Measurements from ENCODE around the gene AATK.

Gene AATK

DNA sequence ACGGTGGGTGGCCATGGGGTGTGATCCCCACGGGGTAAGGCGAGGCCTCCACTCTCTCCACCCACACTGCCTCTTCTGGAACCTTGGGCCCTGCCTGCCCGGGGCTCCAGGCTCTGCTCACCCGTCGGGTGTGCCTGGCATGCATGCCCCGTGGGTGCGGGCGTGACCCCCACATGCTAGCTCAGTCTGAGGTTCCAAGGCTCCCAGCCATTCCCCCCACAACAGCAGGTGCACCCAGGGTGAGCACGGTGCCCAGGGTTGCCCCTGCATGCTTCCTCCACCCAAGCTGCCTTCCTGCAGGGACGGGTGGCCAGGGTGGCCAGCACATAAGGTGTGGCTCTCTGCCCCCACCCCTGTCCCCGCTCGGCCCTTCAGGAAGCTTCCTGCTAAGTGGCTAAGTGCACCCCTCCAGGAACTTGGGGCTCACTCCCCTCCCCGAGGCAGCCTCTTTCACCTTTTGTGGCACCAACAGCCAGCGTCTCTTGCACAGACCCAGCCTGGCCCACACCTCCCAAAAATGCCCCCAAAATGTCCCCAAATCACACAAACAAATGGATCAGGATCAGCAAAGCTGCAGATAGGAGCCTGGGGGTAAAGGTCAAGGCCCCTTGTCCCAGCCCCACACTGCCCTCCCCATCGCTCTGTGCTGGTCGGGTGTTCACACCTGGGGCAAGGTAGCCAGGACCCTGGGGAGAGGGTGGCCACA is 22.2 kb downstream of the AATK start:
- DNase-seq (ENCODE audit: low read depth in 2 of 2): no peak

GRCh38 chr17:81143200-81143527 is 22.9 kb downstream of the AATK start:
- no peak for DNase-seq (ENCODE audit: low read depth in 2 of 2)

GRCh38 chr17:81142301-81143199 is 23.5 kb downstream of the AATK start:
- peak; percentile 43 to 50 for DNase-seq (ENCODE audit: low read depth in 2 of 2)

DNA sequence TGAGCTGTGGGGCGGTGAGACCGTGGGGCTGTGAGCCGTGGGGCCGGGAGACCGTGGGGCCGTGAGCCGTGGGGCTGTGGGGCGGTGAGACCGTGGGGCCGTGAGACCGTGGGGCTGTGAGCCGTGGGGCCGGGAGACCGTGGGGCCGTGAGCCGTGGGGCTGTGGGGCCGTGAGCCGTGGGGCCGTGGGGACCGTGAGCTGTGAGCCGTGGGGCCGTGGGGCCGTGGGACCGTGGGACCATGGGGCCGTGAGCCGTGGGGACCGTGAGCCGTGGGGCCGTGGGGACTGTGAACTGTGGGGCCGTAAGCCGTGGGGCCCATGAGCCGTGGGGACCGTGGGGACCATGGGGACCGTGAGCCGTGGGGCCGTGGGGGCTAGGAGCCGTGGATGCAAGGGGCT is 25.3 kb downstream of the AATK start:
- DNase-seq (ENCODE audit: low read depth in 2 of 2): no peak

DNA sequence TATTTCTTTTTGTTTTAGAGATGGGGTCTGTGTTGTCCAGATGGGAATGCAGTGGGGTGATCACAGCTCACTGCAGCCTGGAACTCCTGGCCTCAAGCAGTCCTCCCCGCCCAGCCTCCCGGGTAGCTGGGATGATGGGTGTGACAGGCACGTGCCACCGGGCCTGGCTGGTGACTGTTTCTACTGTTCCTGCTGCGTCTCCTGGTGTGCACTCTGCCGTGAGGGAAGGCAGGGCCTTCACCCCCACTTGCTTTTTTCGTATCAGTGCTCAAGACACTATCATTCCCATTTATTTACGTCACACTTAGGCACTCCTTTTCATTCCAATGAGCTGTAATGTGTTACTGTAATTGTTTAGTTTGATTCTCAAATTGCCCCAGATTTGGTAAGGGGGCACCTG is 26.0 kb downstream of the AATK start:
- DNase-seq (ENCODE audit: low read depth in 2 of 2): no peak

DNA sequence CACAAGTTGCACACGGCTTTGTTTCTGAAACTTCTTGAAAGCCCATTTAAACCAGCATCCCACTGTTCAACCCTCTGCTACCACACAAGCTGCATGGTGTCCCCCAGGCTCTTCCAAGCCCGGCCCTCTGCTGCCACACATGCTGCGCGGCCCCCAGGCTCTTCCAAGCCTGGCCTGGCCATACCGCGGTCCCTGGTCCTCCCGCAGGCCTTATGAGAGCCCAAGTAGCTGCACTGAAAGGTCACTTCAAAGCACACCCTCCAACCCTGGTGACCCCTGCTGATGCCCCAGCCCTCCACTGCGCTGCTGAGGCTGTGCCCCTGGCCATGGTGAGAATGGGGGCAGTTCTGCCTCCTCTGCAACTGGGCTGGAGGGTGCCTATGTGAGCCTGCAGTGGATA is 26.6 kb downstream of the AATK start:
- no peak for DNase-seq (ENCODE audit: low read depth in 2 of 2)

GRCh38 chr17:81138500-81138899 is 27.5 kb downstream of the AATK start:
- DNase-seq (ENCODE audit: low read depth in 2 of 2): no peak

GRCh38 chr17:81138083-81138482 is 27.9 kb downstream of the AATK start:
- no peak for DNase-seq (ENCODE audit: low read depth in 2 of 2)

GRCh38 chr17:81137248-81137647 is 28.8 kb downstream of the AATK start:
- no peak for DNase-seq (ENCODE audit: low read depth in 2 of 2)

DNA sequence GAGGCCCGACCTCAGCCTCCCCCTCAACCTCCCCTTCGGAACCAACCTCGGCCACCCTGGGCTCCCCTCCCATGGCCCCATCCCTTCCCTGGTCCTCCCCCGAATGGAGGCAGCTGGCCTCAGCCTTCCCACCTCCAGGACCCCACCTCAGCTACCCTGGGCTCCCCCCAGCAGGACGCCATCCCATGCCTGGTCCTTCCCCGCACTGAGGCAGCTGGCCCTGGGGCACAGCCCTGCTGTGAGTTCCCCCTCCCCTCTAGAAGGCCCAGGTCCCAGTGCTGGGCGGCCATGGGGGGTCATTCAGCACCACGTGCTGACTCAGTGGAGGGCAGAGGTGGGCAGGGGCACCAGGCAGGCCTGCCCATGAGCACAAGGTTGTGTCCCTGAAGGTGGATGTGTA is 29.7 kb downstream of the AATK start:
- DNase-seq (ENCODE audit: low read depth in 2 of 2): no peak

DNA sequence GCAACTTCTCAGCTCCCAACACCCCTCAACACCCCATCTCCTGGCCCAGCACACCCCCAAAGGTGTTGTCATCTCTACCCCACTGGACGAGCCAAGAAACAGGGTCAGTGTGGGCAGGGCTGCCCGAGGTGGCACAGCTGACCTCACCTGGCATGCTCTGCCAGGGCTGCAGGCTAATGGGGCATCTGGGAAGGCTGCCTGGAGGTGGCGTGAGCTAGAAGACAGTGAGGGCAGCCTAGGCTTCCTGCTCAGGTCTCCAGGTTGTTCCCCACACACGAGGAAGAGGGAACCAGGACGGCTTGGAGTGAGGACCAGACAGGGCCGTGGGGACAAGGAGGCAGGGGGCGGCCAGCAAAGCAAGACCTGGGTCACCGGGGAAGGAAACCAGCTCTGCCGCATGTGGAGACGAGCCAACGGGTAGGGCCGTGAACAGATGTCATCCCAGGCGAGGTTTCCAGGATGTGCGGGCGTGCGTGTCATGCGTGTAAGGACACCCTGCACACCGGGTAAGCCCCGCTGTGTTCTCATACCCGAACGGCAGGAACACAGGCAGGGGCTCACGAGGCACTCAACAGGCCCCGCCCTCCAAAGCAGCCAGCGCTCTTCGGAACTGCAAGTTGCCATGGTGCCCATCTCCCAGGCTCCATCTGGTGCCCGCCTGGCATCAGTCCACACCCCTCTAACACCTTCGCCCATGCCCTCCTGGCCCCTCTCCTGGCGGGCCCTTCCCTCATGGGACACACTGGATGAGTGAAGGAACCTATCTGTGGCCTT is 30.3 kb downstream of the AATK start:
- DNase-seq (ENCODE audit: low read depth in 2 of 2): no peak

- no peak for DNase-seq (ENCODE audit: low read depth in 2 of 2)
Observed at GRCh38 chr17:81134064-81134781, 31.8 kb downstream of the AATK start.

GRCh38 chr17:81132770-81133723 is 33.0 kb downstream of the AATK start:
- no peak for DNase-seq (ENCODE audit: low read depth in 2 of 2)

DNA sequence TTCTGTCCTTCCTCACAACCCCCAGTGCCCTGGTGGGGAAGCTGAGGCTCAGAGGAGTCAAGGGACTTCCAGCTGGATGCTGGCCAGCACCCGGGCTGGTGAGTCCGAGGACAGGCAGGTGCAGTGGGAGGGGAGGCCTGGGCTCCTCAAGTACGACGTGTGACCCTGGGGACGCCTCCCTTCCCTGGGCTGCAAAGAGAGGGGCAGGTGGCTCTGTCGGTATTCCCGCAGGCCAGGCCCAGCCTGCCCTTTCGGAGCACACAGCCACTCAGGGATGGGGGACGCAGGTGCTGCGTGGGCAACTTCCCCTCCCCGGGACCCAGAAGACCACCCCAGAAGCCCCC is 33.9 kb downstream of the AATK start:
- DNase-seq (ENCODE audit: low read depth in 2 of 2): no peak

DNA sequence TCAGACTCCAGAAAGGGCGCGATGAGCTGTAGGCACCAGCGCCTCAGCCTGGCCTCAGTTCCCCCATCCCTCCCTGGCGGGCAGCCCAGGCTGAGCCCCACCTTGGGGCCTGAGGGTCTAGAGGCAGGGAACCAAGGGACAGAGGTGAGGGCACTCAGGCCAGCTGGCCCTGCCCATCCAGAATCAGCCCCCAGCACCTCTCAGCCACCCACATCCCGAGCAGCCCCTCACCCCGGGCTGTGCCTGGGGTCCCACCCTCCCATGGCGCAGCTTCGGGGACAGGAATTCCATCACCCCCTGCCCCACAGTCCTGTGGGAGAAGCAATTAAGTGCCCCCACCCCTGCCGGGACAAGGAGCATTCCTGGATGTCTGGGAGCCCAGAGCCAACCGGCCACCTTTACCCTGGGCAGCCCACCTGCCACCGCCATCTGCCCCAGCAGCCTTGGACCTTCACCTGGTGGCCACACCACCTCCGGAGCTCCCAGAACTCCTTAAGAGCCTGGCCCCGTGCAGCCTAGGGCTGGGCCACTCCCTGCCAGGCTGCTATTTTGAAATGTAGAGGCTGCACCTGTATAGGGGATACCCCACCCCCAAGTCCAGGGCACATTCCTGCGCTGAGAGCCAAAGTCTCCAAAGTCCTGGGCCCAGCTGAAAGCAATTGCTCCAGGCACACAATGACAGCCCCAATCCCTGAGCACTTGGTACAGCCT is 34.4 kb downstream of the AATK start:
- no peak for DNase-seq (ENCODE audit: low read depth in 2 of 2)

DNA sequence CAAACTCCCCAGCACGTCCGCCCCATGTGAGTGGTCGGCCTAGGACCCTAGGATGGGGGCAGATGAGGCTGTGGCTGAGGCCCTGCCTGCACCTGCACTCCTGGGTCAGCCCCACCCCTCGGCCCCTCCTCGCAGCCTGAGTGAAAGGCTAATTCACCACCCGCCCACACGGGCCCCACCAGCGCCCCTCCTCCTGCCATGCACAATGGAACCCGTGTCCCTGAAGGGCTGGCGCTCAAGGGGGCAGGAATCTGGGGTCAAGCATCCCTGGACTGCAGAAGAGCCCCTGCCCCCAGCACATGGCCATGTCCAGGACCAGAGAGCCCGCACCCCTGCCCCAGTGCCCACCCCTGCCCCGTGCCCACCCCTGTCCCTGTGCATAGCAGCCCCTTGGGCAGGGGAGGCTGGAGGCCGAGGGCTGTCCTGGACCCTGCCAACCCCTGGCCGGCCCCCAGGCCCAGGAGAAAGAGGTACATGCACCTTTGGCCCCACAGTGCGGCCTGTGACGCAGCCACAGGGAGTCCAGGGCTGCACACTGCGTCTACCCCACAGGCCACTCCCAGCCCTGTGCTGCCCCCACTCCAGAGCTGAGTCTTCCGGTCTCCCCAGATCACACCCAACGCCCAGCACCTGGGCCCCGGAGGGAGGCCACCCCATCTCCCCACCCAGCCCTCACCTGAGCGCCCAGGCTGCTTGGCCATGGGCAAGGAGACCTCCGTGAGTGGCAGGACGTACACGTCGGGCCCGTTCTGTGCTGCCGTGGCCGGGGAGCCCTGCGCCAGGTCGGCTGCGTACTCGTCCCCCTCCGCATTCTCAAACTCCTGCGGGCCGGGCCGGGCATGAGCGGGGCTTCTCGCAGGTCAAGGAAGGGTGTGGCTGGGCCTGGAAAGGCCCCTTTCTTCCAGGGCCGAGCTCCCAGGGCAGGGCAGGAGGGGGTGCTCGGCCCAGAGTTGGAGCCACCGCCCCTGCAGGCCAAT is 35.3 kb downstream of the AATK start:
- no peak for DNase-seq (ENCODE audit: low read depth in 2 of 2)

DNA sequence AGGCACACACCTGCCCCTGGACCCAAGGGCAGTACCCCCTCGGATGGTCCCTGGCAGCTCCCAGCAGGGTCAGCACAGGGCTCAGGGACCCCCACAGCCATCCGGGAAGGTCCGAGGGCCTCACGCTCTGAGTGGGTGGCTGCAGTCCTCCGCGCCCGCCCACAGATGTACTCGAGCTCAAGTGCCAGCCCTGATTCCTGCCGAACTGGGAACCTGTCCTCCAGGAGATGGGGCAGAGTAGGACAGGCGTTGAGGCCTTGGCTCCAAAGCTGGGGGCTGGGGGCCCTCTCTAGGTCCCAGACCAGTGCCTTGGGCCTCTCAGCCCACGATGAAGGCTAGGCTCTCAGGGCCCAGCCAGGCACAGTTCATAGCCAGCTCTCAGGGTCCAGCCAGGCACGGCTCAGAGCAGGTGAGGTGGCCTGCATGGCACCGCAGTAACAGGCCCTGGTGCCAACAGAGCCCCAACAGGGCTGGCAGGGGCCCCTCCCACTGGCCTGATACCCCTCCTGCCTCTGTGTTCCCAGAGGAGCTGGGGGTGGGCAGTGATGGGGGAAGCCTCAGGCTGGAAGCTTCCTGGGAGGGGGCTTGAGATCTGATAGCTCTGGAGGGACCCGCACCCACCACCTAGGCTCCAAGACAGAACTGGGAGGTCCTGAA is 36.2 kb downstream of the AATK start:
- no peak for DNase-seq (ENCODE audit: low read depth in 2 of 2)

DNA sequence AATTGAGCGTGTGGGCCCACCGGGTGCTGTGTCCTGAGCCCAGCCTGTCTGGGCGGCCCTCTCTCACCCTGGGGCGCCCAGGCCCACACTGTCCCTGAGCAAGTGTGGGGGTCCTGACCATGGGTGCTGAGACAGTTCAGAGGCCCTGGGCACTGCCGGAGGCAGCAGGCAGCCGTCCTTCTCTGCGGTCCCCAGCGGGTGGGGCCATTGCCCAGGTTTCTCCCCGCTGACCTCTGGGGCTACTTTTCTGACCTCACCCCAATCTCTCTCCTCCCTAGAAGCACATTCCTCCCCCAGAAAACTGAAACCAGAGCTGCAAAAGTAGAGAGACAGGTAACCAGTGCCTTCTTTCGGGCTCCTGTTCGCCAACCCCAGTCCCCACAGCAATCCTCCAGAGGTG is 36.7 kb downstream of the AATK start:
- no peak for DNase-seq (ENCODE audit: low read depth in 2 of 2)

DNA sequence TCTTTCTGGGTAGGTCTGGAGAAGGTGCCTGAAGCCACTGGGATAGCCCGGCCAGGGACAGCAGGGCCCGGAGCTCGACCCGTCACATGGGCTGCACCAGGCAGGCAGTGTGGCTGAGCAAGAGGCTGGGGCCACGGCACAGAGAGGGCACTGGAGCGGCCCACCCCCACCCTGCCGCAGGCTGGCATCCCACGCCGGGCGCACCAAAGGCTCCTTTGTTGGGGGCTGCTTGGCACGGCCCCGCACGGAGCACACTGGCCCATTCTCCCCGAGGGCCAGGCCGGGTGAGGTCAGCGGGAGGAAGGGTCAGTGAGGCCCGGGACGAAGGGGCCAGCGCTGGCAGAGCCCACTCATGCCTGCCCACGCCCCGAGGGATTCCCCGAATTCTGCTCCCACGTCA is 37.2 kb downstream of the AATK start:
- DNase-seq (ENCODE audit: low read depth in 2 of 2): no peak

All from stimulated activated CD8-positive, alpha-beta memory T cell treated with anti-CD3 and anti-CD28 coated beads, Interleukin-2, amount 100 ng/mL, for 48 hours (primary cell).